ENCODE measurements around the gene KANSL3. TPM values are rescaled to one million over a fixed set of nuclear protein-coding genes. Genes with fewer than 3 reads are reported as not detected.

Gene KANSL3
- total and polyA plus RNA-seq, 2 donors (not counting 1 experiment from before 2014, with no cell fraction given) = 22.2 to 56.9 TPM

DNA sequence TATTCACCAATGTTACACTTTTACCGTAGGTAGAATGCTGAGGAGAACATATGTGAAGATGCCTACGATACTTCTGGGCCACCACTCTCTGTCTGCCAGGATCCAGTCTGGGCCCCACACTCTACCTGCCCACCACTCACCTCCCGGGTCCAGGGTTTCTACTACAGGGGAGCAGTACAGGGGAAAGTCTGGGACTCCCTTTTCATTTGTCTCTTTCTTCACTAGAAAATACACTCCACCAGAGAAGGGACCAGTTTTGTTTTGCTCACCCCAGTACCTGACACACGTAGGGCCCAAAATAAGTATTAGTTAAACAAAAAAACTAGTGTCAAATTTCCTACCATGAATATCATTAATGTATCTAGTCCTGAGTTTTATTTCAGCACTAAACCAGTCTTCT is 21.1 kb downstream of the KANSL3 start:
- Histone ChIP-seq H2AFZ (ENCODE audit: insufficient read depth, low read depth, low read length, poor library complexity, severe bottlenecking) (no peak overlapping the region), H3K9ac (ENCODE audit: low read length) (no peak overlapping the region), H3K27me3 (replicated peaks in 1 of 4; ENCODE audit: control extremely low read depth in 1 of 4, control insufficient read depth in 3 of 4, insufficient read depth in 4 of 4, low read length in 3 of 4) (no peaks in the 10 kb centered on the region), H3K27ac (ENCODE audit: low read length in 2 of 2) (no peak overlapping the region), H3K79me2 (ENCODE audit: control insufficient read depth, insufficient read depth, low read length) (peaks cover 5% of the 10 kb centered on the region), H3K9me3 (ENCODE audit: control extremely low read depth in 1 of 3, control insufficient read depth in 2 of 3, insufficient read depth in 1 of 3, low read length in 2 of 3) (no peaks in the 10 kb centered on the region), H3K4me2 (replicated peaks; ENCODE audit: low read depth, low read length, poor library complexity, severe bottlenecking) (no peak overlapping the region), H4K20me1 (ENCODE audit: control insufficient read depth, insufficient read depth, low read length, poor library complexity, severe bottlenecking) (no peaks in the 10 kb centered on the region), H3K4me3 (ENCODE audit: control extremely low read depth in 1 of 5, extremely low read depth in 1 of 5, insufficient read depth in 1 of 5, low read depth in 2 of 5, low read length in 4 of 5) (no peak overlapping the region), H3K4me1 (ENCODE audit: control insufficient read depth in 2 of 2, insufficient read depth in 2 of 2, low read length in 2 of 2) (no peaks in the 10 kb centered on the region), H3K36me3 (replicated peaks in 1 of 2; ENCODE audit: control extremely low read depth in 1 of 2, control insufficient read depth in 1 of 2, extremely low read depth in 1 of 2, insufficient read depth in 2 of 2, low read length in 1 of 2) (peaks cover 27 to 49% of the 10 kb centered on the region in 2 experiments)
- Mint-ChIP-seq H3K4me1 (no peaks in the 10 kb centered on the region), H3K27me3 (no peaks in the 10 kb centered on the region), H3K9me3 (ENCODE audit: insufficient read depth) (no peaks in the 10 kb centered on the region), H3K27ac (no peak overlapping the region), H3K4me3 (no peak overlapping the region)
- 40% methylated on average over 1 of the region's 4 CpGs for WGBS (ENCODE audit: insufficient coverage)
- ATAC-seq (ENCODE audit: low read depth) = no peak
- no peak for DNase-seq
- TF ChIP-seq, protein P1, sequence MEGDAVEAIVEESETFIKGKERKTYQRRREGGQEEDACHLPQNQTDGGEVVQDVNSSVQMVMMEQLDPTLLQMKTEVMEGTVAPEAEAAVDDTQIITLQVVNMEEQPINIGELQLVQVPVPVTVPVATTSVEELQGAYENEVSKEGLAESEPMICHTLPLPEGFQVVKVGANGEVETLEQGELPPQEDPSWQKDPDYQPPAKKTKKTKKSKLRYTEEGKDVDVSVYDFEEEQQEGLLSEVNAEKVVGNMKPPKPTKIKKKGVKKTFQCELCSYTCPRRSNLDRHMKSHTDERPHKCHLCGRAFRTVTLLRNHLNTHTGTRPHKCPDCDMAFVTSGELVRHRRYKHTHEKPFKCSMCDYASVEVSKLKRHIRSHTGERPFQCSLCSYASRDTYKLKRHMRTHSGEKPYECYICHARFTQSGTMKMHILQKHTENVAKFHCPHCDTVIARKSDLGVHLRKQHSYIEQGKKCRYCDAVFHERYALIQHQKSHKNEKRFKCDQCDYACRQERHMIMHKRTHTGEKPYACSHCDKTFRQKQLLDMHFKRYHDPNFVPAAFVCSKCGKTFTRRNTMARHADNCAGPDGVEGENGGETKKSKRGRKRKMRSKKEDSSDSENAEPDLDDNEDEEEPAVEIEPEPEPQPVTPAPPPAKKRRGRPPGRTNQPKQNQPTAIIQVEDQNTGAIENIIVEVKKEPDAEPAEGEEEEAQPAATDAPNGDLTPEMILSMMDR (IDR thresholded peaks at IDR 0.05) = no peak
- TF ChIP-seq EZH2 (IDR thresholded peaks at IDR 0.05; ENCODE audit: borderline replicate concordance, insufficient read depth, low read depth, low read length, poor library complexity, severe bottlenecking) = no peak
- ChIA-PET CTCF (no interaction called here), POLR2A (no interaction called here)
- intact Hi-C loops (cut with micrococcal nuclease) = no loop called here

DNA sequence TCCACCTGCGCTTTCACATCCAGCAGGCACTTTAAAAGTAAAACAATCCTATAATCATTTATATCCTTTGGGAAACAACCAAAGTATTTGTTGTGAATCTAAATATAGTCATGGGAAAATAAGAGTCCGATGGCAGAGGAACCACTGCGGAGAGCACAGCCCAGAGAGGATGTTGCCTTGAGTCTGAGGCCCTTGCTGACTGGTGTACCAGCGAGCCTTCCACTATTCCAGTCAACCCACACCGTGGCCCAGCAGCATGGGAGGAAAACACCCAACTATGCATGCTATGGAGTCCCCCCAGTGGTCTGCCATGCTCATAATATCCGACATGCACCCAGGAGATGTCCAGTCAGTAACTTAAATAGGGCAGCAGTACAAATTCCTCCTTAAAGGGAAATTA is 21.6 kb downstream of the KANSL3 start:
- ChIA-PET CTCF (no interaction called here), POLR2A (no interaction called here)
- no peaks in the 10 kb centered on the region for H3K9me3 Mint-ChIP-seq (ENCODE audit: insufficient read depth)
- Histone ChIP-seq H3K27ac (ENCODE audit: low read length in 2 of 2) (no peak overlapping the region), H3K4me3 (ENCODE audit: control extremely low read depth in 1 of 5, extremely low read depth in 1 of 5, insufficient read depth in 1 of 5, low read depth in 2 of 5, low read length in 4 of 5) (no peak overlapping the region), H4K20me1 (ENCODE audit: control insufficient read depth, insufficient read depth, low read length, poor library complexity, severe bottlenecking) (no peaks in the 10 kb centered on the region), H3K79me2 (ENCODE audit: control insufficient read depth, insufficient read depth, low read length) (peaks cover 3% of the 10 kb centered on the region), H3K9me3 (ENCODE audit: control extremely low read depth in 1 of 3, control insufficient read depth in 2 of 3, insufficient read depth in 1 of 3, low read length in 2 of 3) (no peaks in the 10 kb centered on the region), H3K36me3 (replicated peaks in 1 of 2; ENCODE audit: control extremely low read depth in 1 of 2, control insufficient read depth in 1 of 2, extremely low read depth in 1 of 2, insufficient read depth in 2 of 2, low read length in 1 of 2) (peaks cover 27 to 54% of the 10 kb centered on the region in 2 experiments), H2AFZ (ENCODE audit: insufficient read depth, low read depth, low read length, poor library complexity, severe bottlenecking) (no peak overlapping the region), H3K4me1 (ENCODE audit: control insufficient read depth in 2 of 2, insufficient read depth in 2 of 2, low read length in 2 of 2) (no peaks in the 10 kb centered on the region), H3K27me3 (replicated peaks in 1 of 4; ENCODE audit: control extremely low read depth in 1 of 4, control insufficient read depth in 3 of 4, insufficient read depth in 4 of 4, low read length in 3 of 4) (no peaks in the 10 kb centered on the region), H3K4me2 (replicated peaks; ENCODE audit: low read depth, low read length, poor library complexity, severe bottlenecking) (no peak overlapping the region), H3K9ac (ENCODE audit: low read length) (no peak overlapping the region)
- no peak overlapping the region for H3K4me3 Mint-ChIP-seq
- TF ChIP-seq, protein P1 (IDR thresholded peaks at IDR 0.05) = no peak
- no peak for TF ChIP-seq EZH2 (IDR thresholded peaks at IDR 0.05; ENCODE audit: borderline replicate concordance, insufficient read depth, low read depth, low read length, poor library complexity, severe bottlenecking)
- DNase-seq = no peak
- intact Hi-C loops (cut with micrococcal nuclease) = no loop called here
- no peaks in the 10 kb centered on the region for H3K27me3 Mint-ChIP-seq
- H3K27ac Mint-ChIP-seq = no peak overlapping the region
- no peak for ATAC-seq (ENCODE audit: low read depth)
- 93% methylated on average over 5 of the region's 6 CpGs for WGBS (ENCODE audit: insufficient coverage)
- no peaks in the 10 kb centered on the region for H3K4me1 Mint-ChIP-seq
